Neural cell (in vitro differentiated cells): ENCODE results near the gene WFDC1.

Experiments used
- EZH2 ChIP-seq: fragments of 200-600, 300-800 bp; shearing (Covaris generic), sonication (generic); IDR thresholded peaks from 2 replicates; pipeline ENCODE4 v1.6.1; 2014; ENCODE audit warnings: antibody characterized with exemption, low read length, borderline replicate concordance, mild to moderate bottlenecking; ENCODE audit not compliant: insufficient read depth, poor library complexity, severe bottlenecking
- POLR2AphosphoS5 ChIP-seq: IDR thresholded peaks from 2 replicates; pipeline ENCODE4 v1.6.1; 2012
- RAD21 ChIP-seq: fragments of 450-650 bp; conservative IDR thresholded peaks from 2 replicates; pipeline ENCODE4 v1.6.1; 2014; ENCODE audit warnings: antibody characterized with exemption, mild to moderate bottlenecking, moderate library complexity
- REST ChIP-seq: IDR thresholded peaks from 2 replicates; pipeline ENCODE4 v1.6.1; 2012; ENCODE audit warnings: borderline replicate concordance
- TAF1 ChIP-seq: IDR thresholded peaks from 2 replicates; pipeline ENCODE4 v1.6.1; 2012; ENCODE audit warnings: low read depth
- TF ChIP-seq, protein P1 (sequence below): fragments of 450-650 bp; IDR thresholded peaks from 2 replicates; pipeline ENCODE4 v1.5.1; 2014; ENCODE audit warnings: antibody characterized with exemption, mild to moderate bottlenecking, moderate library complexity; ENCODE audit not compliant: poor library complexity, severe bottlenecking

- no peak for TF ChIP-seq REST
- TF ChIP-seq, protein P1, sequence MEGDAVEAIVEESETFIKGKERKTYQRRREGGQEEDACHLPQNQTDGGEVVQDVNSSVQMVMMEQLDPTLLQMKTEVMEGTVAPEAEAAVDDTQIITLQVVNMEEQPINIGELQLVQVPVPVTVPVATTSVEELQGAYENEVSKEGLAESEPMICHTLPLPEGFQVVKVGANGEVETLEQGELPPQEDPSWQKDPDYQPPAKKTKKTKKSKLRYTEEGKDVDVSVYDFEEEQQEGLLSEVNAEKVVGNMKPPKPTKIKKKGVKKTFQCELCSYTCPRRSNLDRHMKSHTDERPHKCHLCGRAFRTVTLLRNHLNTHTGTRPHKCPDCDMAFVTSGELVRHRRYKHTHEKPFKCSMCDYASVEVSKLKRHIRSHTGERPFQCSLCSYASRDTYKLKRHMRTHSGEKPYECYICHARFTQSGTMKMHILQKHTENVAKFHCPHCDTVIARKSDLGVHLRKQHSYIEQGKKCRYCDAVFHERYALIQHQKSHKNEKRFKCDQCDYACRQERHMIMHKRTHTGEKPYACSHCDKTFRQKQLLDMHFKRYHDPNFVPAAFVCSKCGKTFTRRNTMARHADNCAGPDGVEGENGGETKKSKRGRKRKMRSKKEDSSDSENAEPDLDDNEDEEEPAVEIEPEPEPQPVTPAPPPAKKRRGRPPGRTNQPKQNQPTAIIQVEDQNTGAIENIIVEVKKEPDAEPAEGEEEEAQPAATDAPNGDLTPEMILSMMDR: no peak
- no peak for TF ChIP-seq POLR2AphosphoS5
- no peak for TF ChIP-seq RAD21
- no peak for TF ChIP-seq EZH2
- no peak for TF ChIP-seq TAF1
Observed at GRCh38 chr16:84294531-84295142, at the start of gene WFDC1.
